ENCODE data around the gene MRPS23. TPM values are rescaled to one million over a fixed set of nuclear protein-coding genes. Genes with fewer than 3 reads are reported as not detected.

Gene MRPS23
- total RNA-seq, 1 donor from 2014 or later = 34.4 TPM

DNA sequence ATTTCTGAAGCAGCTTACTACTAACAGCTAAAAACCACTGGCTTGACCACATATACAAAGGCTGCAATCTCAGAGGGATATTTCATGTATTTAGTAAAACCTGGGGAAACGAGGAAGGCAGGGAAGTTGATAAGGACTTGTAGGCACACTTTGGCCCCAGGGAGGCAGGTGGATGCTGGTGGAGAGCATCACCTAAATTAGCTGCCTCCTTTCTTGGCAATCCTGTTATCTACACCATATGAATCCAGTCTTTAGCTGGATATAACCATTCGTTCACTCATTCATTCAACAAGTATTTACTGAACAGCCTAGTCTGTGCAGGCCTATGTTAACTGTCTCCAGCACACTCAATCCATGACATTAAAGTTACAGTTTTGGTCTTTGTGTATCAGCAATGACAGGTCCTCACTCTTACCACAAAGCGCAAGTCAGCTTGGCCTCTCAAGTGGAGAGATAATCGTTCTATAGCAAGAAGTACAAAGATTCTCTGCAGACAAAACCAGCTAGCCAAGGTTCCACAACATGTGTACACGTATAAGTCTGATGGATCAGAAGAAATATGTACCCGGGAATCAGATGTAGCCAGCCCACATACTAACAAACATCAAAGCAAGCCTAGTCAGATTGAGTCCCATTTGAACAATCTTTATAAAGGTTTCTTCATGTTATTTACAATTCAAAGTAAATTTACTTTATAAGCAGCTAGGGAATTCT lies 10.8 kb downstream of the MRPS23 start:
- DNase-seq (ENCODE audit: low read depth, low spot score) = no peak

DNA sequence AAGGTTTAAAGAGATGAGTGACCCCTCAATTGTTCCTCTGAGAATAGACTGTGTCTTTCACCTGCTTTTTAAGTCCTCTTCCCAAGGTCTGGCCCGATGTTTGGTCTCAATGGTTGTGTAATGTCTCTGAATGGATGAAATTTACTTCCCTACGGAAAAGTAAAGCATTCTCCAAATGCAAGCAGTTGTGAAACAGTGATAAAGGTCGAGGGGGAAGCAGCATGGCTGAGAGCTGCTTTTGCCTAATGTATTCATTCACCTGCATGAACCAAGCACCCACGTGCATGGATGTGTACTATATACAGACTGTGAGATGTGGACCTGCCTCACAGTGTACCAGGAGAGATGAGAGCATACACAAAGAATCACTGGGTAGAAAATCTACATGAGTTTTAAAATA lies 11.4 kb downstream of the MRPS23 start:
- no peak for DNase-seq (ENCODE audit: low read depth, low spot score)

DNA sequence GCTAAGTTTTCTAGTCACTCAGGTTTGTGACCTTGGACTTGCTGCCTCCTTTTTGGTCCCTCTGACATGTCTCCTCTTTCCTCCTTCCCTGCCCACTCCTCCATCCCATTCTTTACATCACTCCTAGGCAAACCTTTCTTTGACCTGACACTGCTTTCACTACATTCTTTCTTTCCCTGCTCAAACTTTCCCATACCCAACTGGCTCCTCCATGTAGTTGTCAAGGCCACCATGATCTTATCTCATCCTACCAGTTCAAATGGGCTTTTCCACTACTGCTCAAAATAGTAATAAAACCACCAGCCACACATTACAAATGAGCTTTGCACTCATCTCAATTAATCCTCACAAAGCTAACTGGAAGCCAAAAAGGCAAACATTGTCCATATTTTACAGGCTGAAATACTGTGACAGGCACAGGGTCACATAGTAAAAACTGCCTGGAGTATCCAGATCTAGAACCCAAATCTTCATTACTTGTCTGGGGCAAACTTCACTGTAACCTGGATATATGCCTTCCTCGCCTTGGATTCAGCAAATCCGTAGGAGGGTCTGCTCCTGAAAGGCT lies 14.4 kb downstream of the MRPS23 start:
- DNase-seq (ENCODE audit: low read depth, low spot score) = no peak

DNA sequence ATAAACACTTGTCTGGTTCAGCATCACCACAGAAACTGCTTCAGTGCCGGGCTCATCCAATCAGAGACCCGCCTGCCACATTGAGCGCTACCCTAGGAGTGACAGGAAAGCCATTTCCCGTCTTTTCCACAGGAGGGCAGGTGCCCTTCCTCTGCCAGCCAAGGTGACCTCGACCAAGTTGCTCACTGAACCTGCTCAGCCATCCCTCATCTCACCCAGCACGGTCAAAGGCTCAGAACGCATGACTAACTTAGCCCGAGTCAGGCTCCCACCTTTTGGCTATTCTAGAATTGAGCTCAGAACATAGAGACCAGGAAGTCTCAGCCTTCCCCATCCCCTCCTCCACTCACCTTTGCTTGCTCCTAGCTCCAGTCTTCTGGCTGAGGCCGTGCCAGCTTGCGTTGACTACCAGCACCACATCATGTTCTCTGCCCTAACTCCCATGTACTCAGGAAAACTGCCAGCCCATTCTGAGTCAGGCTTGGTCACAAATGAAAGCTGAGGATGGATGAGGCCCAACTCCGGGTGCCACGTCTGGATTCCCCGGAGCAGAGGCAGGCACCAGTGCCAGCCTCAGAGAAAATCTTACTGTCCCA lies 15.6 kb downstream of the MRPS23 start:
- no peak for DNase-seq (ENCODE audit: low read depth, low spot score)

DNA sequence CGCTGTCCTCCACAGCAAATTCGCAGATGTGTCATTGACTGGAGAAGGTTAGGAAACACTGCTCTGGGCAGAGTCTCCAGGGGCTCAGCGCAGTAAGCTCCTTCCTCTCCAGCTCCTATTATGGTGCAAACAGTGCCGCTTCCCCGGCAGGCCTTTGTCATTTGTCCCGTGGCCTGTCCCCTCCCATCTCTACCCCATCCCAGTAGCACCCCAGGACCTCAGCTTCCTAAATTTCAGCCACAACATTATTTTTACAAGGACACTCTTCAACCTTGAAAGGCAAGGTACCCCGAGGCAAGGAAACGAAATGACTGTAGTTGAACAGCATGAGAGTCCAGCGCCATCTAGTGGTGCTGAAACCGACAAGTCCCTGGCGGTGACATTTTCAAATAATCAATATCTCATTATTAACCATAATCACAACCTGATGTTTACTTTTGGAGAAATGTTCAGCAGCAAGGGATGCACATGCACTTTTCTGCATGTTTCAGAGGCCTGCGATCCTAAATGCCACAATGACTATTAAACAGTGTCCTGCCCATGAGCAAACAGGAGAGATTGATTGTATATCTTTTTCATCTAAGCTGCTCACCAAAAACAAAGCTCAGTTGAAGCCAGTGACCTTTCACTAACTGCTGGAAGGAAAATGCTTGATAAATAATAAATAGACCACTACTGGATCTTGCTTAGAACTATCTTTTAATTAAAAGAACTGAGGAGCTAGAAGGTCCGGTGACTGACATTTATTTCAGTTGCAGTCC lies 16.5 kb downstream of the MRPS23 start:
- peak; percentile 17 for DNase-seq (ENCODE audit: low read depth, low spot score)

DNA sequence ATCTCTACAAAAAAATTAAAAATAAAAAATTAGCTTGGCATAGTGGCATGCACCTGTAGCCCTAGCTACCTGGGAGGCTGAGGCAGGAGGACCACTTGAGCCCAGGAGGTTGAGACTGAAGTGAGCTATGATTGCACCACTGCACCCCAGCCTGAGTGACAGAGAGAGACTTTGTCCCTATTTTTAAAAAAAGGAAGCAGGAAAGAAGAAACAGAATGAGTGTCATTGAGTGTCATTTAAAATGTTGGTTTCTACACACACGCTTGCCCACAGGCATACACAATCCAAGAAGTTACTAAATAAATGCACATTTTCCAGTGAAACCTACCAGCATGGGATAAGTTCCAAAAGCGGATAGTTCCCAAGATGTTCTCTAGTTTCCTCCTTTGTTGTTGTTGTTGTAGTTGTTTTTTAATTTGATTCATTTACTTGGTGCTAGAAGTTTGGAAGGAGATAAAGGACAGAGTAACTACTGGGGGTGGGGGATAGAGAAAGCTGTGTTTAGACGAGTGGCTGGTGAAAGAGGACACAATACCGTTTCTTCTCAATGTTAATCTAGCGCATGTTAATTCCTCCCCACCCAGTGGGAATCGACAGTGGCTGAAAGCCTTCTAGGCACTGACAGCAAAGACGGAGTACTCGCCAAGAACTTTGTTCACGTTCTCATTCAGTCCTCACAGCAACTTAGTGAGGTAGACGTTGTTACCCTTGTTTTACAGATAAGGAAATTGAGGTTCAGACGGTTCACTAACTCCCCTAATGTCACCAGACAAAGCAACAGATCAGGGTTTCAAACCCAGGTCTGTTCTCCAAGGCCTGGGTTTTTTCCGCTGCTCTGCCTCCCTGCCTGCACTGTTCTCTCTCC lies 17.3 kb downstream of the MRPS23 start:
- DNase-seq (ENCODE audit: low read depth, low spot score) = no peak

DNA sequence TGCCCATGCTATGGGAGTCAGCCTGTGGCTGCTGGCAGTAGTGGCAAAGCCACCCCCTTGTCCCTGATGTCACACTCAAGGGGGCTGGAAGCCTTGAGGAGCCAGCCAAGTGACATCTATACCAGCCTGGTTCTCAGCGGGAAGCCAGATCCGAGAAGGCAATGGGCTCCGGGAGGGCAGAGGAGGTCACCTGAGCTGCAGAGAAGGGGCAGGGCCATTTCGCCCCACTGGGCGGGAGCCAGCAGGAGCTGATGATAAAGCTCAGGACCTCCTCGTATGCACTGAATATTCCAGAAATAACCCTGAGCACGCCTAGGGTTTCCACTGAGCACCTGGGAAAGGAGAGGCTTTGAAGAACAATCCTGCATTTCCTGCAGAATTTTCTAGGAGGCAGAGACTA lies 19.0 kb downstream of the MRPS23 start:
- no peak for DNase-seq (ENCODE audit: low read depth, low spot score)

DNA sequence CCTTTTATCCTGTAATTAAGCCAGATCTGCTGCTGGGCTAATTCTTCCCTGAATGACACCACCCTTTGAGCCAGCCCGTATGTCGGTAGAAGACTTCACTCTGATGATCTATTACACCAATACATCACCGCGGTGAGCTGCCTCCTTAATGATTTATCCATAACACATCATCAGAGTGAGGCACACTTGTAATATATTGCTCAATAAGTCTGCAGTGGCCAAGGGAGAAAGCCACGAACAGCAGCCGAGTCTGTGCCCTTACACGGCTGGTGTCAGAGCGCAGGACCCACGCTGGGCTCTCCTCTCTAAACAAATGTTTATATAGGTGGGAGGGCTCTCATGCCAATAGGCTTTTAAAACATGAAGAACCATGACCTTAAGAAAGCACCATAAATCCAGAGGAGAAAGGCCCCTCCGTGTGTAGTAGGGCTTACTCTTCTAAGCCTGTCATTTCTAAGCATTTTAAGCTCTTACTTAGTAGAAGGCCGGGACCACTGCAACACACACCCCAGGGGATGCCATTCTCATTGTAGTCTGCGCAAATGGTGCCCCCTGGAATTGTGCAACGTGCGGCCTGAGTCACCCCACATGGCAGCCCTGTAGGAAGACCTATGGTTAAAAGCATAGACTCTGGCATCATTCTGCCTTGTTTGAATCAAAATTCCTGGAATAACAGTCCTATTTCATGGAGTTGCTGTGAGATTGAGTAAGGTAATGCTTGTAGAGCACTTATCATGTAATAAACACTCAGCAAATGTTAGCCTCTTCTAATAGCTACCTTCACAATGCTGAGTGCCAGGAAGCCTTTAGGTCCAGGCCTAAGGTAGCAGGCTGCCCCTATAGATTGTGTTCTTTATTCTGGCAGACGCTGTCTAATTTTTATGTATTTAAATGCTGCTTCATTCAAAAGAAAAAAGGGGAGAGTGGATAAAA lies 26.1 kb downstream of the MRPS23 start:
- DNase-seq (ENCODE audit: low read depth, low spot score) = no peak

DNA sequence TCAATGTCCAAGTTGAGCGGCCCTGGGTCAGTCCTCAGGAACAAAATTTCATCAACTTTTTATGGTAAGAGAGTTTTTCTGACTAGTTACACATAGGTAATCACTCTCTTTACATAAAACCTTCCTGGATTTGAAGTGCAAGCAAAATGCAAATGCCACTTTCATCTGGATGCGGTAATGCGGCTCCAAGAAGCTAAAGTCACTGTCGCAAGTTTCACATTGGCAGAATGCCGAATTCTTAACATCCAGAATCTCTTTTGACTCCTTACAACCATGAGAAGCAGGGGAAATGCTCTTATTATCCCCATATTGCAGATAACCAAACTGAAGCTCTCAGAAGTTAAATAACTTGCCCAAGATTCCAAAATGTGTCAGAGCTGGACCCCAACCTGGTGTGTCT lies 30.0 kb downstream of the MRPS23 start:
- no peak for DNase-seq (ENCODE audit: low read depth, low spot score)

DNA sequence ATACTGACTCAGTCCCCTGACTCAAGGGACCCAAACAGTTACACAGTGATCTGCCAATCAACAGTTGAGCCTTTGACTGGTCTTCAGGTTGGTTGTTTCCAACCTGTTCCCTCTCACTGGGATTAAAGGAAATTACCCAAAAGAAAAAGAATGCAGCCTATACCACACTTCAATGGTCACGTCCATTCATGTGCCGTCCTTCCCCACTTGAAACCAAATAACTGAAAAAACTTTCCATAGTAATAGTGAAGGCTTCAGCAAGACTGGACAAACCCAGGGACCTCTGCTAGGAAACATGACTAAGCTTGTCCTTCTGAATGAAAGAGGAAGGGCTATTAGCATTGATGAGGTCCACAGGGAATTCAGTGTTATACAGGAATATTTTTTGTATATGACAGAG lies 30.6 kb downstream of the MRPS23 start:
- no peak for DNase-seq (ENCODE audit: low read depth, low spot score)

DNA sequence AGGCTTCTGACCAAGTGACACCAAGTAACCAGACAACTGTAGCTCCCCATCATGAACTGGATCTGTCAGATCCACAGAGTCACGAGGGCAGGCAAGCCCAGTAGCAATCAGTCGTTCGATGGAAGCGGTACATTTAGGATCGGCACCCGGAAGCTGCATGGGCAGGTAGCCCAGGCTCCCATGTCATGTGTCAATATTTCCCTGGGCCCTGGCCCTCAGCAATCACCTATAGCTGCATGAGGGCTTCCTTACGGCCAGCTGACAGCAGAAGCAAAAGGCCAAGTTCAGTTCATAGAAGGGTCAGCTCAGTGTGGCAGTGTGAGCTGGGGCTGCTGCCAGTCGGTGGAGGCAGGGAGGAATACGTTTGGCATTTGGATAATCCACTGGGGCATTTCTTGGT lies 31.8 kb downstream of the MRPS23 start:
- no peak for DNase-seq (ENCODE audit: low read depth, low spot score)

DNA sequence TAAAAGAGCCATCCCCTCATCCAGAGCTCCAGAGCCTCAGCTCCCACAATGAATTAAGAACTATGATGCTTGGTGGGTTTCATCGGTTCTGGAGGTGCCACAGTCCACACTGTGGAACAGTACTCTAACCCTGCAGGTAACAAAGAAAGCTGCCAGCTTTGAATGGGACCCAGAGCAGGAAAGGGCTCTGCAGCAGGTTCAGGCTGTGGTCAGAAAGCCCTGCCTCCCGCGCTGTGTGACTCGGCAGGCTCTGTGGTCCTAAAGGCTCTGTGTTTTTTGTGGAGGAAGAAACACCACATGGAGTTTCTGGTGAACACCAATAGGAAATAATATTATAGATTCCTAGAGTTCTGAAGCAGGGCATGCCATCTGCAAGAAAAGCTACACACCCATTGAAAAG lies 32.5 kb downstream of the MRPS23 start:
- no peak for DNase-seq (ENCODE audit: low read depth, low spot score)

DNA sequence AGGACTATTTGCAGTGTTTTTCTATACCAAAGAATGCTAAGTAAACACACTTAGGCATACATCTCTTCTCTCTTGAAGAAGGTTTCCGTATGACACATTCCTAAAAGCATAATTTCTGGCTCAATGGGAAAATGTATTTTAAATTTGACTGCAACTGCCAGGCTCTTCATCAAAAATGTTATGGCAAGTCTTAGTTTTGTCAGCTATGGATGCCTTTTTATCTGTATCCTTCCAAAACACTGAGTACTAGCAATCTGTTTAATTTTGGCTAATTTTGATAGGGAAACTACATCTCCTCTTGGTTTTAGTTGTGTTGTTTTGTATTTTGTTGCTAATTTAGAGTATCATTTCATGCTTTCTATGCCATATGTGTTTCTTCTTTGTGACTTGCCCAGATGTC lies 35.4 kb downstream of the MRPS23 start:
- DNase-seq (ENCODE audit: low read depth, low spot score) = no peak

DNA sequence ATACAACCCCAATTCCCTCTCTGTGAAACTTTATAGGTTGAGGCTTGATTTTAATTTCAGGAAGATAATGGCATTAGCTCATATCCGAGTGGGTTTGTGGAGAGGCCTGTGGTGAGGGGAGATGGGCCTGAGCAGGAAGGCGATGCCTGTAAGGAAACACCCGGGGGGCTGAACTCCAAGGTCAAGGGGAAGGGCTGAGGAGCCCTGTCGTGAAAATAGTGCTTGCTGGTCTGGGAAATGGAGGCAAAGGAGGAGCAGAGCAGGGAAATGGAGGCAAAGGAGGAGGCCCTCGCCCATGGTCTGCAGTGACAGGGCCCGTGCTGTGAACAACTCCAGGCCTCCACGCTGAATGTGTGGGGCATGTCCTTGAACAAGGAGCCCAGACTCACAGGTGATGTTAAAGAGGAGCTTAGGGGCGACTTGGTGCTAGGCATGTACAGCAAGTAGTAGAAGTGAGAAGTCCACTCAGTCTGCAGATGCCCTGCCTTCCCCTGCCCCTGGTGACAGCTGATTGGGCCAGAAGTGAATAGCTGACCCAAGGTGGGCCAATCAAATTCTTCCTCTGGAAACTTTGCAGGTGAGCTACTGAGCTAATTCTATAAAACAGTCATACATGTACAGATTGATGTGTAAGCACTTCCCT lies 38.1 kb downstream of the MRPS23 start:
- DNase-seq (ENCODE audit: low read depth, low spot score) = no peak

DNA sequence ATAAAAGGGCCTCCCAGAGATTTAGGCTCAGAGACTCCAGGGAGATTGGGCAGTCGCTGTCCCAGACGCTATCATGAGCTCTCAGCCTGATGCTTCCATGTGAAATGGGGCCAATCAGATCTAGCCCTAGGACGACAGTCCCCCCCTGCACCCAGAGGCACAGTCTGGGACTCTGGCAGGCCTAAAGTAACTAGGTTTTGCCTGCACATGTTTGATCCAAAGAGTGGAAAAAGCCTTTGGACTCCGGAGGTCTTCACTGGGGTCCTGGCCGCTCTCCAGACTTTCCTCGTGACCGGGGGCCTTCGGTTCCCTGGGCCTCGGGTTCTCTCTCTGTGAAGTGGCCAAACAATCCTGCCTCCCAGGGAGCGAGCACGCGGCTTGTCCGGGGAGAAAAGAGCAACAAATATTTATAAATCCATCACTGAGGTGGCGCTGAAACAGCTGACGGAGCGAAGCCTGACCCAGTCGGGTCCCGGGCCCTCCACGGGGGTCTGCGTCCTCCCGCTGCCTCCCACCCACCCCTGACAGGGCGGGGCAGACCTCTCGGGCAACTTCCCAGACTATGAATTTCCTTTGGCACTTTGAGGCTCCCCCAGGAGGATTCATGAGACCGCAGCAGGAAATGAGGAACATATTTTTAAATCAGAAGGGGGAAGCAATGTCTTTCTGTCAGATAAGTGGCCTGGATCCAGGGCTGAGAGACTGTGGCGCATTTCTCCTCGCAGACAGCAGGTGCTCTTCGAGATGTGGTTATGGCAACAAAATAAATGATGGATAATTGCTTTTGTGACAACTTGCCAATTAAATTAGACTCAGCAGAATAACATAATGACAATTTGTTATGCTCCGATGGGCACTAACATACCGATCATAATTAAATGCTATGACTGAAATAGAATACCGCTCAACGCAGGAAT lies 38.9 kb downstream of the MRPS23 start:
- DNase-seq (ENCODE audit: low read depth, low spot score) = no peak

DNA sequence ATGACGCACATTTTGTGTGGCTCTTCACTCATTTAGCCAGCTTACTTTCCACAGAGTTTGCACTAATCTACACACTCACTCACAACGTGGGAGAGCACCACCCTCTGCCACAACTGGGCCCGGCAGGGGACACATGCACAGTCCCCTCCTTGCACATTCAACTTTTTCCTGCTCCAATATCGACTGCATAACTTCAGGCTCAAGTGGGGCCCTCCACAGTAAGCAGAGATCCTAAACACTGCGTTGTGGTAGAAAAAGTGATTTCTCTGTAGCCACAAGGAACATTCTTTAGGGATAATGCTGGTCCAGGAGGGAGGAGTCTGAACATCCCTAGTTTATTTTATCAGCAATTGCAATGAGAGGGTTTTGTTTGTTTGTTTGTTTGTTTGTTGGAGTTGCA lies 40.0 kb downstream of the MRPS23 start:
- no peak for DNase-seq (ENCODE audit: low read depth, low spot score)

DNA sequence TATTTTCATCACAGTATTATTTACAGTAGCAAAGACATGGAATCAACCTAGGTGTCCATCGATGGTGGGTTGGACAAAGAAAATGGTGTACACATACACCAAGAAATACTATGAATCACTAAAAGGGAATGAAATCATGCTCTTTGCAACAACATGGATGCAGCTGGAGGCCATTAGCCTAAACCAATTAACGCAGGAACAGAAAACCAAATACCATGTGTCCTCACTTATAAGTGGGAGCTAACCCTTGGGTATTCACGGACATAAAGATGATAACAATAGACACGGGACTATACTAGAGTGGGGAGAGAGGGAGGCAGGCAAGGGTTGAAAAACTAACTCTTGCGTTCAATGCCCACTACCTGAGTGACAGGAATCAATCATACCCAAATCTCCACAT lies 41.0 kb downstream of the MRPS23 start:
- DNase-seq (ENCODE audit: low read depth, low spot score) = no peak

DNA sequence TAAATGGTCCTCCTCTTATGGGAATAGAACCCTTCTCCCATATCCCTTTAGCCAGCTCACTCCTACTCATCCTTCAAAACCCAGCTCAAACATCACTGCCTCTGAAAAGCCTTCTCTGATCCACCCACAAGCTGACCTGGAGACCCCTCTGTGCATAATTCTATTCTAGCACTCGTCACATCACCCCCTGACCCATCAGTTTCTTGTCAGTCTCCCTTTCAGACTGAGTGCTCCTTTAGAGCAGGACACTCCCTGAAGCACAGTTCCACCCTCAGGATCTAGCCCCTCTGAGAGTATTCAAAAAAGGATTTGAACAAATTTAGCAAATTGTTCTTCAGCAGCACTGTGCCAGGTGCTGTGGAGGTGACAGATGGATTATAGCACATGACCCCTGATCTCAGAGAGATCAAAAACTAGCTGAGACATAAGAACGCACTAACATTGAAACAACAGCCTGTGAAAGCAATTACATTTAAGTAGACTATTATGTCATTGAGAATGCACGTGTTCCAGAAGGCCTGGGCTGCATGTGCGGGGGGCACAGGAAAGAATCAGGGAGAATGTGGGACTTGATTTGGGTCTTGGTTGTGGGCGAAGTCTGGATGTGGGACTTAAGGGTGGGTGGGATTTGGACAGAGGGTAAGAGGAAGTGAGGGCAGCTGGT lies 43.5 kb downstream of the MRPS23 start:
- no peak for DNase-seq (ENCODE audit: low read depth, low spot score)

Measured in pulmonary artery endothelial cell (primary cell).